Neural cell (in vitro differentiated cells): ENCODE results near the gene KRT80. TPM values are rescaled to one million over a fixed set of nuclear protein-coding genes. Genes with fewer than 3 reads are reported as not detected.

Experiments used
- H2AFZ ChIP-seq: fragments of 200-600, 300-800 bp; sonication (generic), shearing (Covaris generic); 2 replicates; pipeline ENCODE4 v1.6.0; 2014; ENCODE audit warnings: low read depth, mild to moderate bottlenecking, antibody characterized with exemption, low read length, moderate library complexity
- H3F3A ChIP-seq: fragments of 200-600 bp; shearing (Covaris generic); 2 replicates; pipeline ENCODE4 v1.6.1; 2016; ENCODE audit warnings: mild to moderate bottlenecking, moderate library complexity, mixed read lengths, antibody characterized with exemption, low read length; ENCODE audit not compliant: insufficient read depth, poor library complexity, severe bottlenecking
- H3K27ac ChIP-seq: fragments of 200-600, 300-800 bp; sonication (generic), shearing (Covaris generic); 2 replicates; pipeline ENCODE4 v1.5.1; 2014; ENCODE audit warnings: mild to moderate bottlenecking, low read length, moderate library complexity
- H3K27me3 ChIP-seq: fragments of 300-800, 200-600 bp; sonication (generic), shearing (Covaris generic); 2 replicates; pipeline ENCODE4 v1.6.0; 2014; ENCODE audit warnings: mild to moderate bottlenecking, low read depth, low read length, moderate library complexity; ENCODE audit not compliant: insufficient read depth
- H3K36me3 ChIP-seq: fragments of 300-800, 200-600 bp; sonication (generic), shearing (Covaris generic); 2 replicates; pipeline ENCODE4 v1.5.1; 2014; ENCODE audit warnings: mild to moderate bottlenecking, antibody characterized with exemption, low read length, moderate library complexity; ENCODE audit not compliant: insufficient read depth
- H3K4me2 ChIP-seq: fragments of 300-800, 200-600 bp; sonication (generic), shearing (Covaris generic); 2 replicates; pipeline ENCODE4 v1.6.0; 2014; ENCODE audit warnings: mild to moderate bottlenecking, low read length
- H3K4me3 ChIP-seq: fragments of 300-800, 200-600 bp; sonication (generic), shearing (Covaris generic); 2 replicates; pipeline ENCODE4 v1.5.1; 2014; ENCODE audit warnings: mild to moderate bottlenecking, low read length, moderate library complexity
- H3K79me2 ChIP-seq: fragments of 200-600 bp; shearing (Covaris generic); replicated peaks from 2 replicates; pipeline ENCODE4 v1.6.0; 2014; ENCODE audit warnings: mild to moderate bottlenecking, low read length, moderate library complexity; ENCODE audit not compliant: insufficient read depth
- H3K9ac ChIP-seq: fragments of 300-800, 200-600 bp; sonication (generic), shearing (Covaris generic); 2 replicates; pipeline ENCODE4 v1.6.1; 2016; ENCODE audit warnings: mild to moderate bottlenecking, low read length, mixed read lengths
- H3K9me2 ChIP-seq: fragments of 200-600 bp; shearing (Covaris generic); 2 replicates; pipeline ENCODE4 v1.6.1; 2016; ENCODE audit warnings: mild to moderate bottlenecking, low read length, mixed read lengths; ENCODE audit not compliant: insufficient read depth
- H3K9me3 ChIP-seq: fragments of 200-600, 300-800 bp; sonication (generic), shearing (Covaris generic); 2 replicates; pipeline ENCODE4 v1.6.1; 2016; ENCODE audit warnings: mild to moderate bottlenecking, mixed run types, low read length, moderate library complexity, mixed read lengths
- H4K20me1 ChIP-seq: fragments of 200-600 bp; shearing (Covaris generic); 2 replicates; pipeline ENCODE4 v1.6.1; 2016; ENCODE audit warnings: mild to moderate bottlenecking, mixed run types; ENCODE audit not compliant: insufficient read depth
- CTCF ChIP-seq: fragments of 450-650 bp; IDR thresholded peaks from 2 replicates; pipeline ENCODE4 v1.5.1; 2014; ENCODE audit warnings: antibody characterized with exemption, mild to moderate bottlenecking, moderate library complexity; ENCODE audit not compliant: poor library complexity, severe bottlenecking
- EP300 ChIP-seq: fragments of 450-650 bp; conservative IDR thresholded peaks from 2 replicates; pipeline ENCODE4 v1.6.1; 2014; ENCODE audit warnings: antibody characterized with exemption, mild to moderate bottlenecking, moderate library complexity; ENCODE audit not compliant: poor library complexity, severe bottlenecking
- EZH2 ChIP-seq: fragments of 200-600, 300-800 bp; shearing (Covaris generic), sonication (generic); IDR thresholded peaks from 2 replicates; pipeline ENCODE4 v1.6.1; 2014; ENCODE audit warnings: antibody characterized with exemption, low read length, borderline replicate concordance, mild to moderate bottlenecking; ENCODE audit not compliant: insufficient read depth, poor library complexity, severe bottlenecking
- MXI1 ChIP-seq: fragments of 450-650 bp; conservative IDR thresholded peaks from 2 replicates; pipeline ENCODE4 v1.6.1; 2014; ENCODE audit warnings: antibody characterized with exemption, mild to moderate bottlenecking; ENCODE audit not compliant: poor library complexity, severe bottlenecking
- POLR2AphosphoS5 ChIP-seq: IDR thresholded peaks from 2 replicates; pipeline ENCODE4 v1.6.1; 2012
- RAD21 ChIP-seq: fragments of 450-650 bp; conservative IDR thresholded peaks from 2 replicates; pipeline ENCODE4 v1.6.1; 2014; ENCODE audit warnings: antibody characterized with exemption, mild to moderate bottlenecking, moderate library complexity
- REST ChIP-seq: IDR thresholded peaks from 2 replicates; pipeline ENCODE4 v1.6.1; 2012; ENCODE audit warnings: borderline replicate concordance
- SMC3 ChIP-seq: fragments of 450-650 bp; conservative IDR thresholded peaks from 2 replicates; pipeline ENCODE4 v1.6.1; 2014; ENCODE audit warnings: antibody characterized with exemption, mild to moderate bottlenecking, moderate library complexity; ENCODE audit not compliant: poor library complexity
- TAF1 ChIP-seq: IDR thresholded peaks from 2 replicates; pipeline ENCODE4 v1.6.1; 2012; ENCODE audit warnings: low read depth
- polyA minus RNA-seq: library from RNA; depleted of rRNA, polyadenylated mRNA; stranded (reverse); fragments of >200 nt; gene quantifications from 2 replicates; pipeline ENCODE4 v1.2.3, GENCODE V29; 2014
- polyA plus RNA-seq: library from polyadenylated mRNA; depleted of rRNA; stranded (reverse); fragments of >200 nt; gene quantifications from 2 replicates; pipeline ENCODE4 v1.2.3, GENCODE V29; 2014

Gene KRT80
- polyA plus RNA-seq, result not detected in 2 replicates
- polyA minus RNA-seq, result not detected in 2 replicates

GRCh38 chr12:52191841-52192791 is at the start of gene KRT80:
Gene KRT80, minus strand, starts transcription at chr12:52192014. Its CDS starts 112 bp downstream, at chr12:52191902.
- Histone ChIP-seq H4K20me1 (no peaks in the 10 kb centered on the region), H3K4me2 (no peak within 1 kb of the TSS), H3K9me2 (no peaks in the 10 kb centered on the region), H3K36me3 (no peaks in the 10 kb centered on the region), H2AFZ (no peak within 1 kb of the TSS), H3K9me3 (no peaks in the 10 kb centered on the region), H3K27me3 (no peaks in the 10 kb centered on the region), H3K9ac (no peak within 1 kb of the TSS), H3F3A (no peaks in the 10 kb centered on the region), H3K4me3 (no peak within 1 kb of the TSS), H3K79me2 (no peaks in the 10 kb centered on the region), H3K27ac (no peak within 1 kb of the TSS)
- no peak for TF ChIP-seq REST
- TF ChIP-seq CTCF, result no peak
- TF ChIP-seq POLR2AphosphoS5, result no peak
- no peak for TF ChIP-seq TAF1
- TF ChIP-seq RAD21, result no peak
- no peak for TF ChIP-seq SMC3
- TF ChIP-seq MXI1, result no peak
- no peak for TF ChIP-seq EZH2
- TF ChIP-seq EP300, result no peak

- no peaks in the 10 kb centered on the region for H3K27me3 ChIP-seq
- no peak overlapping the region for H3K9ac ChIP-seq
- no peaks in the 10 kb centered on the region for H4K20me1 ChIP-seq
- no peak overlapping the region for H3K27ac ChIP-seq
- H3K36me3 ChIP-seq, result no peaks in the 10 kb centered on the region
- no peaks in the 10 kb centered on the region for H3F3A ChIP-seq
- no peak for TF ChIP-seq CTCF
- no peak for TF ChIP-seq SMC3
- no peak for TF ChIP-seq MXI1
- TF ChIP-seq EP300, result no peak
- TF ChIP-seq TAF1, result no peak
- TF ChIP-seq POLR2AphosphoS5, result no peak
- no peak for TF ChIP-seq RAD21
- TF ChIP-seq REST, result no peak
- TF ChIP-seq EZH2, result no peak
- H2AFZ ChIP-seq, result no peak overlapping the region
- no peak overlapping the region for H3K4me3 ChIP-seq
- H3K9me3 ChIP-seq, result no peaks in the 10 kb centered on the region
- H3K4me2 ChIP-seq, result no peak overlapping the region
- H3K79me2 ChIP-seq, result no peaks in the 10 kb centered on the region
- no peaks in the 10 kb centered on the region for H3K9me2 ChIP-seq
Observed at GRCh38 chr12:52241205-52241842, 49.5 kb upstream of the KRT80 start.
